Neural progenitor cell (in vitro differentiated cells): ENCODE results near the gene SKA3.

ENCODE experiments used
- CTCF ChIP-seq: fragments of 200-600 bp; sonication (generic); IDR thresholded peaks from 2 replicates; pipeline ENCODE4 v1.5.1; 2017; ENCODE audit warnings: antibody characterized with exemption, mild to moderate bottlenecking
- EZH2phosphoT487 ChIP-seq: fragments of 200-600 bp; sonication (generic); IDR thresholded peaks from 2 replicates; pipeline ENCODE4 v1.6.1; 2017; ENCODE audit warnings: antibody characterized with exemption

- TF ChIP-seq CTCF (no peak), EZH2phosphoT487 (no peak)
Observed at GRCh38 chr13:21216332-21216731, 40.0 kb upstream of the SKA3 start.
